BLaER1 treated with 17β-estradiol and CSF1 and Interleukin-3, amounts not matched to agents 10 nM and 100 nM (cell line): ENCODE results near the gene UBL7.
"Not testable (repeated sequence)": the region's sequence is repeated elsewhere in the genome, so short reads cannot be mapped to it uniquely, and the experiment has no call there.

Experiments used
- H3K27ac ChIP-seq, 11 experiments: shearing (Covaris generic); formaldehyde crosslinking; 2 replicates each; pipeline ENCODE4 v1.8.1; 2022
- H3K27me3 ChIP-seq, 11 experiments: shearing (Covaris generic); formaldehyde crosslinking; 2 replicates each; pipeline ENCODE4 v1.8.1; 2022
- H3K36me3 ChIP-seq, 11 experiments: shearing (Covaris generic); formaldehyde crosslinking; 2 replicates each; pipeline ENCODE4 v1.8.1; 2022
- H3K4me1 ChIP-seq, 10 experiments: shearing (Covaris generic); formaldehyde crosslinking; 2 replicates each; pipeline ENCODE4 v1.8.1; 2022
- H3K4me2 ChIP-seq, 11 experiments: shearing (Covaris generic); formaldehyde crosslinking; 2 replicates each; pipeline ENCODE4 v1.8.1; 2022
- H3K4me3 ChIP-seq, 10 experiments: shearing (Covaris generic); formaldehyde crosslinking; 2 replicates each; pipeline ENCODE4 v1.8.1; 2022
- H3K9ac ChIP-seq, 11 experiments: shearing (Covaris generic); formaldehyde crosslinking; 2 replicates each; pipeline ENCODE4 v1.8.1; 2022
- H3K9me3 ChIP-seq, 11 experiments: shearing (Covaris generic); formaldehyde crosslinking; replicated peaks in 1 of 11; 2 replicates each; pipeline ENCODE4 v1.8.1; 2022
- H4K20me1 ChIP-seq, 11 experiments: shearing (Covaris generic); formaldehyde crosslinking; 2 replicates each; pipeline ENCODE4 v1.8.1; 2022
- Cebpa-rat ChIP-seq, 11 experiments: shearing (Covaris generic); IDR thresholded peaks; 2 replicates each; pipeline ENCODE4 v1.8.1; 2022

UBL7 gene

DNA sequence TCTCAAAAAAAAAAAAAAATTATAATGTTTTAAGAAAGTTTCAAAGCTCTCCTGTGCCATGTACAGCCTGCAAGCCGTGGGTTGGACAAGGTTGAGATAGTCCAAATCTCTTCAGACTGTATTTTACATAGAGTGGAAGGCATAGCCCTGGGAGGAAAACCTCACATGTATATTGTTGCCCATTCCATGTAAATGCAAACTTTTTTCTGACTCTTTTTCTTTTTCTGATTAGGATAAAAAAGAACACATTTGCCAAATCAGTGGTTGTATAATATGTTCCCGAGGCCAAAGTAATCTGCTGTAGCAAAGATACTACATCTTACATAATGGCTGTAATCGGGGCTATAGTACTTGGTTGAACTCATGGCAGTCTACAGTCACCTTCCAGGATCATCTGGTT is 35.7 kb upstream of the UBL7 start:
- Histone ChIP-seq H3K4me3 (no peak overlapping the region), H3K9me3 (no peaks in the 10 kb centered on the region), H3K27ac (no peak overlapping the region), H3K27me3 (no peaks in the 10 kb centered on the region), H3K36me3 (peaks cover 0 to 11% (median 3%) of the 10 kb centered on the region in 11 experiments; a peak in 3 of 22 replicates), H4K20me1 (no peaks in the 10 kb centered on the region), H3K4me2 (no peak overlapping the region), H3K4me1 (no peaks in the 10 kb centered on the region), H3K9ac (no peak overlapping the region)
- TF ChIP-seq Cebpa-rat (IDR thresholded peaks at IDR 0.05) = no peak

DNA sequence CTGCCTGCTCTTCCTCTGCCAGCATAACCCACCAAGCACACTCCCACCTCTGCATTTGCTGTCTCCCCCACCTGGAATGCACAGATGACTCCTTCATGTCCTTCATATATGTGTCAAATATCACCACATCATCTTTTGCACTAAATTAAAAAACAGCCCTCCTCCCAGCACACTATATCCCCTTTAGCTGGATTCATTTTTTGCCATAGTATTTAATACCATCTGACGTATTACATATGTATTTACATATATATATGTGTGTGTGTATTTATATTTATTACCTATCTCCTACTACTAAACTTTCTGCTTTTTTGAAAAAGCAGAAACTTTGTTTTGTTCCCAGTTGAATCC is 29.4 kb upstream of the UBL7 start:
- H4K20me1 ChIP-seq = no peaks in the 10 kb centered on the region
- peak overlapping the region in 9 of 11 experiments; percentile 40 to 69 (median 60); a peak in 16 of 22 replicates for H3K4me2 ChIP-seq
- no peaks in the 10 kb centered on the region for H3K9me3 ChIP-seq
- TF ChIP-seq Cebpa-rat (IDR thresholded peaks at IDR 0.05) = no peak
- peak overlapping the region in 5 of 11 experiments; percentile 23 to 56 (median 32); a peak in 7 of 22 replicates for H3K27ac ChIP-seq
- H3K4me1 ChIP-seq = peaks cover 0 to 19% (median 17%) of the 10 kb centered on the region in 10 experiments; a peak in 16 of 20 replicates
- H3K36me3 ChIP-seq = peaks cover 0 to 13% (median 3%) of the 10 kb centered on the region in 11 experiments; a peak in 3 of 22 replicates
- no peak overlapping the region for H3K4me3 ChIP-seq
- peak overlapping the region in 6 of 11 experiments; percentile 7 to 47 (median 26); a peak in 7 of 22 replicates for H3K9ac ChIP-seq
- no peaks in the 10 kb centered on the region for H3K27me3 ChIP-seq

GRCh38 chr15:74489518-74490338 is 28.8 kb upstream of the UBL7 start:
- peaks cover 0 to 13% (median 3%) of the 10 kb centered on the region in 11 experiments; a peak in 3 of 22 replicates for H3K36me3 ChIP-seq
- no peak for TF ChIP-seq Cebpa-rat (IDR thresholded peaks at IDR 0.05)
- peak overlapping the region in 5 of 11 experiments; percentile 23 to 56 (median 32); a peak in 7 of 22 replicates for H3K27ac ChIP-seq
- peak overlapping the region in 7 of 11 experiments; percentile 7 to 47 (median 24); a peak in 7 of 22 replicates for H3K9ac ChIP-seq
- H3K4me1 ChIP-seq = peaks cover 0 to 19% (median 17%) of the 10 kb centered on the region in 10 experiments; a peak in 16 of 20 replicates
- no peak overlapping the region for H3K4me3 ChIP-seq
- H3K27me3 ChIP-seq = no peaks in the 10 kb centered on the region
- peak overlapping the region in 9 of 11 experiments; percentile 40 to 69 (median 60); a peak in 17 of 22 replicates for H3K4me2 ChIP-seq
- no peaks in the 10 kb centered on the region for H4K20me1 ChIP-seq
- no peaks in the 10 kb centered on the region for H3K9me3 ChIP-seq

- H3K9ac ChIP-seq = no peak overlapping the region
- H3K4me2 ChIP-seq = peak overlapping the region in 7 of 11 experiments; percentile 27 to 62 (median 46); a peak in 13 of 22 replicates
- no peak overlapping the region for H3K27ac ChIP-seq
- H3K27me3 ChIP-seq = no peaks in the 10 kb centered on the region
- H3K4me3 ChIP-seq = no peak overlapping the region
- H3K9me3 ChIP-seq = no peaks in the 10 kb centered on the region
- no peaks in the 10 kb centered on the region for H4K20me1 ChIP-seq
- H3K36me3 ChIP-seq = peaks cover 0 to 9% (median 0%) of the 10 kb centered on the region in 11 experiments; a peak in 3 of 22 replicates
- H3K4me1 ChIP-seq = peaks cover 0 to 19% (median 17%) of the 10 kb centered on the region in 10 experiments; a peak in 16 of 20 replicates
- TF ChIP-seq Cebpa-rat (IDR thresholded peaks at IDR 0.05) = no peak
Measured at GRCh38 chr15:74488776-74489175, 27.8 kb upstream of the UBL7 start.

- no peak overlapping the region for H3K4me2 ChIP-seq
- H3K4me3 ChIP-seq = no peak overlapping the region
- H3K27ac ChIP-seq = no peak overlapping the region
- no peak overlapping the region for H3K9ac ChIP-seq
- no peaks in the 10 kb centered on the region for H3K4me1 ChIP-seq
- no peaks in the 10 kb centered on the region for H4K20me1 ChIP-seq
- no peaks in the 10 kb centered on the region for H3K9me3 ChIP-seq
- peaks cover 0 to 25% (median 4%) of the 10 kb centered on the region in 11 experiments; a peak in 8 of 22 replicates for H3K36me3 ChIP-seq
- no peak for TF ChIP-seq Cebpa-rat (IDR thresholded peaks at IDR 0.05)
- no peaks in the 10 kb centered on the region for H3K27me3 ChIP-seq
Measured at GRCh38 chr15:74482661-74483060, 21.7 kb upstream of the UBL7 start.

GRCh38 chr15:74480364-74480763 is 19.4 kb upstream of the UBL7 start:
- H3K4me1 ChIP-seq, H4K20me1 ChIP-seq, H3K9ac ChIP-seq, H3K4me3 ChIP-seq, H3K9me3 ChIP-seq, H3K4me2 ChIP-seq, H3K27ac ChIP-seq, H3K27me3 ChIP-seq: not testable (repeated sequence)
- H3K36me3 ChIP-seq = peaks cover 0 to 38% (median 8%) of the 10 kb centered on the region in 11 experiments; a peak in 11 of 22 replicates

DNA sequence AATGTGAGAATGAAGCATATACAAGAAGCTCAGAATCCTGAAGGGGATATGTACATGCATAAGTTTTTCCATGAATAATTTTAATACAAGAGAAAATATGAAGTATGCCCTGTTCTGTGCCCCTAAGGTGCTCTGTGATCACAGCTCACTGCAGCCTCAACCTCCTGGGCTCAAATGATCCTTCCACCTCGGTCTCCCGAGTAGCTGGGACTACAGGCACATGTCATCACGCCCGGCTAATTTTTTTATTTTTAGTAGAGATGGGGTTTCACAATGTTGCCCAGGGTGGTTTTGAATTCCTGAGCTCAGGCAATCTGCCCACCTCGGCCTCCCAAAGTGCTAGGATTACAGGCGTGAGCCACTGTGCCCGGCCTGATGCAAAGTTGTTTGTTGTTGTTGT is 10.7 kb upstream of the UBL7 start:
- peaks cover 26 to 91% (median 64%) of the 10 kb centered on the region in 11 experiments for H3K36me3 ChIP-seq
- not testable (repeated sequence) for H3K27me3 ChIP-seq, H3K4me2 ChIP-seq, H3K27ac ChIP-seq, H4K20me1 ChIP-seq, H3K4me1 ChIP-seq, H3K4me3 ChIP-seq, H3K9ac ChIP-seq, H3K9me3 ChIP-seq

DNA sequence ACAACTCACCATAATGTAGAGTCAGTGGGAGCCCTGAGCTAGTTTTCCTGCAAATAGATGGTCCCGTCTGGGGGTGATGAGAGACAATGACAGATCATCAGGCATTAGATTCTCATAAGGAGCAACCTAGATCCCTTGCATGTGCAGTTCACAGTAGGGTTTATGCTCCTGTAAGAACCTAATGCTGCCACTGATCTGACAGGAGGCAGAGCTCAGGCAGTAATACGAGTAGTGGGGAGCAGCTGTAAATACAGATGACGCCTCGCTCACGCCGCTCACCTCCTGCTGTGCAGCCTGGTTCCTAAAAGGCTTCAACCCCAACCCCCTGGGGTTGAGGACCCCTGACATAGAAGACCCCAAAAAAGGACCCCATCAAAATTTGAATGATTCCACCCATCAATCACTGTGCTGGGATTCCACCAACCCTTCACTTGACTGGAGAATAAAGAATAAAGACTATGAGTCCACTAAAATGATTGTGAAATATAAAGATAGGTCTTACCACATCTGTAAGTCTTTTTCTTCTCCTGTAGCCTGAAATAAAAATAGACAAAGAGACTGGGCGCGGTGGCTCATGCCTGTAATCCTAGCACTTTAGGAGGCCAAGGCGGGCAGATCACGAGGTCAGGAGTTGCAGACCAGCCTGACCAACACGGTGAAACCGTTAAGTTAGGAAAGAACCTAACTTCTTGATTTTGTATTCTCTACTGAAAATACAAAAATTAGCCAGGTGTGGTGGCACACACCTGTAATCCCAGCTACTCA is 9.9 kb upstream of the UBL7 start:
- Histone ChIP-seq H3K27me3 (no peaks in the 10 kb centered on the region), H3K4me2 (no peak overlapping the region), H3K27ac (no peak overlapping the region), H3K36me3 (peaks cover 34 to 90% (median 71%) of the 10 kb centered on the region in 11 experiments), H4K20me1 (no peaks in the 10 kb centered on the region), H3K9me3 (no peaks in the 10 kb centered on the region), H3K4me1 (0 out of 20 replicates have a peak, but pooled peaks cover 0 to 5% (median 0%) of the 10 kb centered on the region in 10 experiments), H3K4me3 (no peak overlapping the region), H3K9ac (no peak overlapping the region)
- TF ChIP-seq Cebpa-rat (IDR thresholded peaks at IDR 0.05) = no peak; a peak in 1 of 22 replicates
